Liver (tissue), 3 donors: ENCODE results near the gene CYFIP2.

Experiments
- EGR1 ChIP-seq, 2 donors: IDR thresholded peaks; 2 replicates each; pipeline ENCODE4 v1.6.1; 2016 to 2018; ENCODE audit warnings: antibody characterized with exemption in 2 of 2, low read depth in 2 of 2
- FOXA1 ChIP-seq: IDR thresholded peaks from 2 replicates; pipeline ENCODE4 v1.6.1; 2016; ENCODE audit warnings: antibody characterized with exemption
- GABPA ChIP-seq, 2 donors: IDR thresholded peaks in 1 of 2; conservative IDR thresholded peaks in 1 of 2; 2 replicates each; pipeline ENCODE4 v1.6.1; 2016; ENCODE audit warnings: antibody characterized with exemption in 2 of 2, mild to moderate bottlenecking in 1 of 2, moderate library complexity in 1 of 2
- HNF4A ChIP-seq, 2 donors: conservative IDR thresholded peaks; 2 replicates each; pipeline ENCODE4 v1.6.1; 2016; ENCODE audit warnings: antibody characterized with exemption in 2 of 2, mild to moderate bottlenecking in 2 of 2
- JUND ChIP-seq, 2 donors: IDR thresholded peaks; 2 replicates each; pipeline ENCODE4 v1.6.1; 2016; ENCODE audit warnings: antibody characterized with exemption in 2 of 2
- RAD21 ChIP-seq, 2 donors: IDR thresholded peaks; 2 replicates each; pipeline ENCODE4 v1.6.1; 2016; ENCODE audit warnings: antibody characterized with exemption in 2 of 2, mild to moderate bottlenecking in 2 of 2
- SP1 ChIP-seq: IDR thresholded peaks from 2 replicates; pipeline ENCODE4 v1.6.1; 2018; ENCODE audit warnings: antibody characterized with exemption, mild to moderate bottlenecking
- TAF1 ChIP-seq: conservative IDR thresholded peaks from 2 replicates; pipeline ENCODE4 v1.6.1; 2016; ENCODE audit warnings: antibody characterized with exemption, mild to moderate bottlenecking
- TF ChIP-seq, protein P1 (sequence below): fragments of 150-350 bp; IDR thresholded peaks from 2 replicates; pipeline ENCODE4 v1.5.1; 2017; ENCODE audit warnings: improper control_type of control experiment, low read depth, low read length; ENCODE audit not compliant: missing input control
- TF ChIP-seq, protein P2 (sequence below): IDR thresholded peaks from 2 replicates; pipeline ENCODE4 v1.6.1; 2016; ENCODE audit warnings: antibody characterized with exemption, mild to moderate bottlenecking
- TF ChIP-seq, protein P3 (sequence below): IDR thresholded peaks from 2 replicates; pipeline ENCODE4 v1.6.1; 2016; ENCODE audit warnings: antibody characterized with exemption
- donor health status: healthy.
- donor health status: healthy.

DNA sequence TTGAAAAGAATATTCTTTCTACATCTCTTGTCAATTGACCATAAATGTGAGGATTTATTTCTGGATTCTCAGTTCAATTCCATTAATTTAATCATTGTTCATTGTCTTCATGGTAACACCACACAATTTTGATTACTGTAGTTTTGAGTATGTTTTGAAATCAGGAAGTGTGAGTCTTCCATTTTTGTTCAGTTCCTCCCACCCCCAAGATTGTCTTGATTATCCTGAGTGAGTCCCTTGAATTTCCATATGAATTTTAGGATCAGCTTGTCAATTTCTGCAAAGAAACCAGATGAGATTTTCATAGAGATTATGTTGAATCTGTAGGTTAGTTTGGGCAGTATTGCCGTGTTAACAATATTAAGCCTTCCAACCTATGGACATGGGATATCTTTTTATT, 9.5 kb downstream of the CYFIP2 start:
- TF ChIP-seq, protein P1, sequence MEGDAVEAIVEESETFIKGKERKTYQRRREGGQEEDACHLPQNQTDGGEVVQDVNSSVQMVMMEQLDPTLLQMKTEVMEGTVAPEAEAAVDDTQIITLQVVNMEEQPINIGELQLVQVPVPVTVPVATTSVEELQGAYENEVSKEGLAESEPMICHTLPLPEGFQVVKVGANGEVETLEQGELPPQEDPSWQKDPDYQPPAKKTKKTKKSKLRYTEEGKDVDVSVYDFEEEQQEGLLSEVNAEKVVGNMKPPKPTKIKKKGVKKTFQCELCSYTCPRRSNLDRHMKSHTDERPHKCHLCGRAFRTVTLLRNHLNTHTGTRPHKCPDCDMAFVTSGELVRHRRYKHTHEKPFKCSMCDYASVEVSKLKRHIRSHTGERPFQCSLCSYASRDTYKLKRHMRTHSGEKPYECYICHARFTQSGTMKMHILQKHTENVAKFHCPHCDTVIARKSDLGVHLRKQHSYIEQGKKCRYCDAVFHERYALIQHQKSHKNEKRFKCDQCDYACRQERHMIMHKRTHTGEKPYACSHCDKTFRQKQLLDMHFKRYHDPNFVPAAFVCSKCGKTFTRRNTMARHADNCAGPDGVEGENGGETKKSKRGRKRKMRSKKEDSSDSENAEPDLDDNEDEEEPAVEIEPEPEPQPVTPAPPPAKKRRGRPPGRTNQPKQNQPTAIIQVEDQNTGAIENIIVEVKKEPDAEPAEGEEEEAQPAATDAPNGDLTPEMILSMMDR, result no peak
- TF ChIP-seq HNF4A (conservative IDR thresholded peaks at IDR 0.05) (no peak), GABPA (IDR thresholded peaks at IDR 0.05 in 1 of 2, conservative IDR thresholded peaks at IDR 0.05 in 1 of 2) (no peak), RAD21 (IDR thresholded peaks at IDR 0.05) (no peak), FOXA1 (no peak), TAF1 (no peak), SP1 (no peak), JUND (IDR thresholded peaks at IDR 0.05) (no peak), EGR1 (IDR thresholded peaks at IDR 0.05; ENCODE audit: low read depth in 2 of 2) (no peak)
- TF ChIP-seq, protein P2, sequence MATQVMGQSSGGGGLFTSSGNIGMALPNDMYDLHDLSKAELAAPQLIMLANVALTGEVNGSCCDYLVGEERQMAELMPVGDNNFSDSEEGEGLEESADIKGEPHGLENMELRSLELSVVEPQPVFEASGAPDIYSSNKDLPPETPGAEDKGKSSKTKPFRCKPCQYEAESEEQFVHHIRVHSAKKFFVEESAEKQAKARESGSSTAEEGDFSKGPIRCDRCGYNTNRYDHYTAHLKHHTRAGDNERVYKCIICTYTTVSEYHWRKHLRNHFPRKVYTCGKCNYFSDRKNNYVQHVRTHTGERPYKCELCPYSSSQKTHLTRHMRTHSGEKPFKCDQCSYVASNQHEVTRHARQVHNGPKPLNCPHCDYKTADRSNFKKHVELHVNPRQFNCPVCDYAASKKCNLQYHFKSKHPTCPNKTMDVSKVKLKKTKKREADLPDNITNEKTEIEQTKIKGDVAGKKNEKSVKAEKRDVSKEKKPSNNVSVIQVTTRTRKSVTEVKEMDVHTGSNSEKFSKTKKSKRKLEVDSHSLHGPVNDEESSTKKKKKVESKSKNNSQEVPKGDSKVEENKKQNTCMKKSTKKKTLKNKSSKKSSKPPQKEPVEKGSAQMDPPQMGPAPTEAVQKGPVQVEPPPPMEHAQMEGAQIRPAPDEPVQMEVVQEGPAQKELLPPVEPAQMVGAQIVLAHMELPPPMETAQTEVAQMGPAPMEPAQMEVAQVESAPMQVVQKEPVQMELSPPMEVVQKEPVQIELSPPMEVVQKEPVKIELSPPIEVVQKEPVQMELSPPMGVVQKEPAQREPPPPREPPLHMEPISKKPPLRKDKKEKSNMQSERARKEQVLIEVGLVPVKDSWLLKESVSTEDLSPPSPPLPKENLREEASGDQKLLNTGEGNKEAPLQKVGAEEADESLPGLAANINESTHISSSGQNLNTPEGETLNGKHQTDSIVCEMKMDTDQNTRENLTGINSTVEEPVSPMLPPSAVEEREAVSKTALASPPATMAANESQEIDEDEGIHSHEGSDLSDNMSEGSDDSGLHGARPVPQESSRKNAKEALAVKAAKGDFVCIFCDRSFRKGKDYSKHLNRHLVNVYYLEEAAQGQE, result no peak
- TF ChIP-seq, protein P3, sequence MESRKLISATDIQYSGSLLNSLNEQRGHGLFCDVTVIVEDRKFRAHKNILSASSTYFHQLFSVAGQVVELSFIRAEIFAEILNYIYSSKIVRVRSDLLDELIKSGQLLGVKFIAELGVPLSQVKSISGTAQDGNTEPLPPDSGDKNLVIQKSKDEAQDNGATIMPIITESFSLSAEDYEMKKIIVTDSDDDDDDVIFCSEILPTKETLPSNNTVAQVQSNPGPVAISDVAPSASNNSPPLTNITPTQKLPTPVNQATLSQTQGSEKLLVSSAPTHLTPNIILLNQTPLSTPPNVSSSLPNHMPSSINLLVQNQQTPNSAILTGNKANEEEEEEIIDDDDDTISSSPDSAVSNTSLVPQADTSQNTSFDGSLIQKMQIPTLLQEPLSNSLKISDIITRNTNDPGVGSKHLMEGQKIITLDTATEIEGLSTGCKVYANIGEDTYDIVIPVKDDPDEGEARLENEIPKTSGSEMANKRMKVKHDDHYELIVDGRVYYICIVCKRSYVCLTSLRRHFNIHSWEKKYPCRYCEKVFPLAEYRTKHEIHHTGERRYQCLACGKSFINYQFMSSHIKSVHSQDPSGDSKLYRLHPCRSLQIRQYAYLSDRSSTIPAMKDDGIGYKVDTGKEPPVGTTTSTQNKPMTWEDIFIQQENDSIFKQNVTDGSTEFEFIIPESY, result no peak
